PC-3 (cell line): ENCODE measurements around the gene HIP1R. TPM values are rescaled to one million over a fixed set of nuclear protein-coding genes. Genes with fewer than 3 reads are reported as not detected.
"Not testable (repeated sequence)": the region's sequence is repeated elsewhere in the genome, so short reads cannot be mapped to it uniquely, and the experiment has no call there.

Experiments used
- ATAC-seq: fragments of 200-7000 bp; cut with Tn5 transposase; 2 replicates; pipeline ENCODE4 v1.9.1; 2020; ENCODE audit warnings: mild to moderate bottlenecking, moderate library complexity
- BruUV-seq: library from RNA; stranded (reverse); fragments of 400-500 nt; replicated peaks from 2 replicates; lab custom pipeline; 2021; lab: Mats Ljungman, UMichigan
- CTCF ChIA-PET: fragments of 300-600 bp; sonication (Branson Sonifier 250); formaldehyde crosslinking; loops from one replicate; lab custom pipeline; 2022; ENCODE audit warnings: antibody characterized with exemption; lab: Charles Lee
- POLR2A ChIA-PET: fragments of 300-600 bp; sonication (Branson Sonifier 250); formaldehyde crosslinking; loops from one replicate; lab custom pipeline; 2022; ENCODE audit warnings: antibody characterized with exemption; ENCODE audit not compliant: unreplicated experiment; lab: Charles Lee
- DNase-seq: peaks from one replicate; pipeline ENCODE4 v3.0.0-alpha.2; 2015
- H2AFZ ChIP-seq: fragments of 300-600 bp; sonication (generic); 2 replicates; pipeline ENCODE4 v1.6.0; 2016; ENCODE audit warnings: antibody characterized with exemption, low read length
- H3F3A ChIP-seq: fragments of 300-600 bp; sonication (generic); one replicate; pipeline ENCODE4 v1.6.0; 2017; ENCODE audit warnings: antibody characterized with exemption, low read length, control low read depth, mild to moderate bottlenecking; ENCODE audit not compliant: unreplicated experiment
- H3K27ac ChIP-seq: fragments of 300-600 bp; sonication (generic); 2 replicates; pipeline ENCODE4 v1.5.1; 2016; ENCODE audit warnings: mild to moderate bottlenecking, low read length
- H3K27me3 ChIP-seq: fragments of 300-600 bp; sonication (generic); 2 replicates; pipeline ENCODE4 v1.6.1; 2016; ENCODE audit warnings: low read length, mixed read lengths
- H3K36me3 ChIP-seq: fragments of 300-600 bp; sonication (generic); 2 replicates; pipeline ENCODE4 v1.6.1; 2016; ENCODE audit warnings: low read depth, mixed run types, low read length, mixed read lengths
- H3K4me1 ChIP-seq: fragments of 300-600 bp; sonication (generic); 2 replicates; pipeline ENCODE4 v1.5.1; 2016; ENCODE audit warnings: low read length; ENCODE audit not compliant: insufficient read depth
- H3K4me2 ChIP-seq: fragments of 300-600 bp; sonication (generic); 2 replicates; pipeline ENCODE4 v1.6.0; 2016; ENCODE audit warnings: low read length
- H3K4me3 ChIP-seq: fragments of 300-600 bp; sonication (generic); 2 replicates; pipeline ENCODE4 v1.5.1; 2016; ENCODE audit warnings: mild to moderate bottlenecking, low read length, mixed read lengths
- H3K79me2 ChIP-seq: fragments of 300-600 bp; sonication (generic); 2 replicates; pipeline ENCODE4 v1.6.1; 2017; ENCODE audit warnings: low read length, mixed read lengths
- H3K9ac ChIP-seq: fragments of 300-600 bp; sonication (generic); 2 replicates; pipeline ENCODE4 v1.6.0; 2016; ENCODE audit warnings: mild to moderate bottlenecking, low read length
- H3K9me2 ChIP-seq: fragments of 300-600 bp; sonication (generic); replicated peaks from 2 replicates; pipeline ENCODE4 v1.6.1; 2016; ENCODE audit warnings: mixed run types, low read length, mixed read lengths
- H3K9me3 ChIP-seq: fragments of 300-600 bp; sonication (generic); 2 replicates; pipeline ENCODE4 v1.6.1; 2016; ENCODE audit warnings: low read length, mixed read lengths
- H4K20me1 ChIP-seq: fragments of 300-600 bp; sonication (generic); 2 replicates; pipeline ENCODE4 v1.6.1; 2016; ENCODE audit warnings: low read length, mixed read lengths
- EZH2 ChIP-seq: fragments of 300-600 bp; sonication (generic); IDR thresholded peaks from one replicate; pipeline ENCODE4 v1.6.1; 2017; ENCODE audit warnings: antibody characterized with exemption, mild to moderate bottlenecking, low read length; ENCODE audit not compliant: unreplicated experiment
- EZH2phosphoT487 ChIP-seq: fragments of 300-600 bp; sonication (generic); IDR thresholded peaks from 2 replicates; pipeline ENCODE4 v1.6.1; 2018; ENCODE audit warnings: mild to moderate bottlenecking, antibody characterized with exemption, low read length, borderline replicate concordance
- intact Hi-C: fragments of 100-400 bp; cut with micrococcal nuclease; formaldehyde crosslinking; loops from 2 replicates; pipeline ENCODE4 v1.9.0; 2023
- total RNA-seq: library from RNA; depleted of rRNA; stranded (reverse); fragments of >200 nt; gene quantifications from 2 replicates; pipeline ENCODE4 v1.2.3, GENCODE V29; 2014
- TF ChIP-seq, protein P1 (sequence below): fragments of 300-600 bp; sonication (generic); conservative IDR thresholded peaks from 2 replicates; pipeline ENCODE4 v1.5.1; 2017; ENCODE audit warnings: antibody characterized with exemption, low read depth, mild to moderate bottlenecking, low read length

Gene HIP1R
- total RNA-seq, 1 experiment from 2014 or later = 46.1 TPM

DNA sequence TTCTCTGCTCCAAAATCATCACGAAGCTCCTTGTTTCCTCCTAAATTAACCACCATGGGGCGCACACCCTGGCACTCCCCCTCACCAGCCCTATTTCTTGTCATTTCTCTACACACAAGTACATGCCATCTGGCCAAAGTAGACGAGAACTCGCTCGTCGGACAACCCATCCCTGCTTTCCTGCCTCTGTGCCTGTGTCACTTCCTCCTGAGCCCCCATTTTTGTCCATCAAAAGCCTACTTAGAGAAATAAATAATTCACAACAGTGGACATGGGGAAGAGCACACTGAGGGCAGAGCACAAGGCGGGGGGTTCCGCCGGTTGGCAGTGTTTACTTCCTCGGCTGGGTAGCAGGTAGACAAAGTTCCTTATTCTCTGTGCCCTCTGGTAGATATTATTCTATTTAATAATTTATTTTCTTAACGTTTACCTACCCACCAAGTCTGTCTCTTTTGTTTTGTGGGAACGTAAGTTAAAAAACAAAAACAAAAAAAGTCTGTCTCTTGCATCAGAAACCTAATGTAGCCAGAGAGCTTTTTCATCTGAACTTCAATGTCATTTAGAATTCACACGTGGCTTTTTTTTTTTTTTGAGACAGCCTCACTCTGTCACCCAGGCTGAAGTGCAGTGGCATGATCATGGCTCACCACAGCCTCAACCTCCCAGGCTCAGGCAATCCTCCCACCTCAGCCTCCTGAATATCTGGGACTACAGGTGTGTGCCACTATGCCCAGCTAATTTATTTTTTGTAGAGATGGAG is 54.7 kb downstream of the HIP1R start:
- DNase-seq (no peak), ATAC-seq (no peak)
- Histone ChIP-seq H3F3A (peaks cover 27% of the 10 kb centered on the region), H3K27ac (peak overlapping the region; percentile 90), H3K79me2 (peaks cover 99% of the 10 kb centered on the region), H3K27me3 (no peaks in the 10 kb centered on the region), H3K36me3 (no peaks in the 10 kb centered on the region), H3K9me3 (no peaks in the 10 kb centered on the region), H4K20me1 (peaks cover 18% of the 10 kb centered on the region; the same call in 1 of the 2 replicates), H2AFZ (no peak overlapping the region), H3K9ac (no peak overlapping the region), H3K4me3 (no peak overlapping the region), H3K4me1 (peaks cover 95% of the 10 kb centered on the region), H3K9me2 (no peaks in the 10 kb centered on the region), H3K4me2 (peak overlapping the region; percentile 84; the same call in 1 of the 2 replicates)
- BruUV-seq = no TSS peak
- ChIA-PET CTCF (interaction anchor here (1.4 kb wide), 1 partner anchor 29 kb away, joined by 3 read pairs; no protein-coding TSS in a partner anchor), POLR2A (interaction anchor here (1.9 kb wide), 1 partner anchor 8 kb away, joined by 16 read pairs; no protein-coding TSS in a partner anchor)
- TF ChIP-seq EZH2 = no peak
- TF ChIP-seq, protein P1, sequence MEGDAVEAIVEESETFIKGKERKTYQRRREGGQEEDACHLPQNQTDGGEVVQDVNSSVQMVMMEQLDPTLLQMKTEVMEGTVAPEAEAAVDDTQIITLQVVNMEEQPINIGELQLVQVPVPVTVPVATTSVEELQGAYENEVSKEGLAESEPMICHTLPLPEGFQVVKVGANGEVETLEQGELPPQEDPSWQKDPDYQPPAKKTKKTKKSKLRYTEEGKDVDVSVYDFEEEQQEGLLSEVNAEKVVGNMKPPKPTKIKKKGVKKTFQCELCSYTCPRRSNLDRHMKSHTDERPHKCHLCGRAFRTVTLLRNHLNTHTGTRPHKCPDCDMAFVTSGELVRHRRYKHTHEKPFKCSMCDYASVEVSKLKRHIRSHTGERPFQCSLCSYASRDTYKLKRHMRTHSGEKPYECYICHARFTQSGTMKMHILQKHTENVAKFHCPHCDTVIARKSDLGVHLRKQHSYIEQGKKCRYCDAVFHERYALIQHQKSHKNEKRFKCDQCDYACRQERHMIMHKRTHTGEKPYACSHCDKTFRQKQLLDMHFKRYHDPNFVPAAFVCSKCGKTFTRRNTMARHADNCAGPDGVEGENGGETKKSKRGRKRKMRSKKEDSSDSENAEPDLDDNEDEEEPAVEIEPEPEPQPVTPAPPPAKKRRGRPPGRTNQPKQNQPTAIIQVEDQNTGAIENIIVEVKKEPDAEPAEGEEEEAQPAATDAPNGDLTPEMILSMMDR = no peak; the same call in 1 of the 2 replicates
- TF ChIP-seq EZH2phosphoT487 = no peak
- intact Hi-C loops = loop anchor here (5.0 kb wide), 1 partner anchor 772 kb away; no protein-coding TSS in a partner anchor

DNA sequence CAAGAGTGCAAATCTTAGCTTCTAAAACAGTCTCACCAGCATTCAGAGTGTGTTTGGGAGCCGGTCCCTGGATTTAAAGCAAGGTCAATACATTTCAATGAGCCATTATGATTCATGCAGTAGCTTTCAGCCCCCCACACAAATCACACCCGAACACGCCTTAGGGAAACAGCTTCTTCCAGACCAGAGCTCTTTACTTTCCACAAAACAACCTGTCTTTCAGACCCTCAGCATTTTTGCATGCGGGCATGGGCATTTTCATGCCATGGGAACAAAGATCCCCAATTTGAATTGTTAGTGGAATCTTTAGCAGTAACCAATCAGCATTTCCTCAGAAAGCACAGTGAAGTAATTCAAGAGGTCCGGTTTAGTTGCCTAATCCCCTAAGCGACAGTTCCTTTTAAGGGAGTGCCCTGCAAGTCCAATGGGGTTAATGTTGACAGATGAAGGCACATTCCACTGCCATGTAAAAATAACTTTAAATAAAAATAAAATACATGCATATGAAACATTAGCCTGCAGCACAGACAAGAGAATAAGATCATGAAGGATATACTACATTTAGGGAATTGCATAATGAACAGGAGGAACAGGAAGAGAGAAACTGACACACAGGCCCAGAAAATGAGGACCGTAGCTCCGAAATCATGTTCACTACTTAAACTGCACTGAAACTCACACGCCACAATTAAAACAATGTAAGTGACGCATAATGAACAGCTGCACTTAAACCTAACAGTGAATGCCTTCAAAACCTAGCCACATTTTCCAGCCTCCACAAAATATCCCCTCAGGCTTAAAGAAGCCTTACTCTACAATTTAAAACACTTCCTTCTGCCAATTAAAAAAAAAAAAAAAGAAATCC is 56.6 kb downstream of the HIP1R start:
- H3K4me1 ChIP-seq = peaks cover 80% of the 10 kb centered on the region
- ATAC-seq = peak; percentile 38
- CTCF ChIA-PET = interaction anchor here (0.5 kb wide), 1 partner anchor 28 kb away, joined by 6 read pairs; no protein-coding TSS in a partner anchor
- H3K79me2 ChIP-seq = peaks cover 100% of the 10 kb centered on the region
- peaks cover 32% of the 10 kb centered on the region for H3F3A ChIP-seq
- H2AFZ ChIP-seq = no peak overlapping the region
- H3K27ac ChIP-seq = peak overlapping the region; percentile 90
- H4K20me1 ChIP-seq = peaks cover 13% of the 10 kb centered on the region; the same call in 1 of the 2 replicates
- H3K9me2 ChIP-seq = no peaks in the 10 kb centered on the region
- TF ChIP-seq EZH2 = no peak
- no peak for TF ChIP-seq EZH2phosphoT487
- TF ChIP-seq, protein P1 = no peak
- peak overlapping the region; percentile 89 for H3K4me3 ChIP-seq
- H3K9ac ChIP-seq = peak overlapping the region; percentile 99
- BruUV-seq = TSS peak; percentile 35
- peak; percentile 88 for DNase-seq
- POLR2A ChIA-PET = interaction anchor here (0.5 to 0.6 kb wide), 3 partner anchors 28 to 644 kb away, joined by 3 to 10 read pairs (median 3); no protein-coding TSS in a partner anchor
- no peaks in the 10 kb centered on the region for H3K36me3 ChIP-seq
- no peaks in the 10 kb centered on the region for H3K9me3 ChIP-seq
- H3K4me2 ChIP-seq = peak overlapping the region; percentile 84
- intact Hi-C loops = loop anchor here (5.0 kb wide), 1 partner anchor 770 kb away; no protein-coding TSS in a partner anchor
- no peaks in the 10 kb centered on the region for H3K27me3 ChIP-seq

DNA sequence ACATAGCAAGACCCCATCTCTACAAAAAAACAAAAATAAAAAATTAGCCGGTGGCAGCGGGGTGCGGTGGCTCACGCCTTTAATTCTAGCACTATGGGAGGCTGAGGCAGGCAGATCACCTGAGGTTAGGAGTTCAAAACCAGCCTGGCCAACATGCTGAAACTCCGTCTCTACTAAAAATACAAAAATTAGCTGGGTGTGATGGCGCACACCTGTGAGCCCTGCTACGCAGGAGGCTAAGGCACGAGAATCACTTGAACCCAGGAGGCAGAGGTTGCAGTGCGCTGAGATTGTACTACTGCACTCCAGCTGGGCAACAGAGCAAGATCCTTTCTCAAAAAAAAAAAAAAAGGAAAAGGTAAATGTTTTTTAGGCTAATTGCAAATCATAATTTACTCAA is 57.5 kb downstream of the HIP1R start:
- H3K79me2 ChIP-seq = peaks cover 93% of the 10 kb centered on the region
- H3K27me3 ChIP-seq, H3K9me2 ChIP-seq, H3K9me3 ChIP-seq, DNase-seq, ATAC-seq, CTCF ChIA-PET, H3K36me3 ChIP-seq, H2AFZ ChIP-seq, BruUV-seq, POLR2A ChIA-PET: not testable (repeated sequence)
- peak overlapping the region; percentile 90 for H3K27ac ChIP-seq
- peaks cover 33% of the 10 kb centered on the region for H3F3A ChIP-seq
- peak overlapping the region; percentile 84 for H3K4me2 ChIP-seq
- H4K20me1 ChIP-seq = peaks cover 13% of the 10 kb centered on the region; the same call in 1 of the 2 replicates
- peaks cover 80% of the 10 kb centered on the region for H3K4me1 ChIP-seq
- intact Hi-C loops = loop anchor here (5.0 kb wide), 1 partner anchor 770 kb away; no protein-coding TSS in a partner anchor
- H3K9ac ChIP-seq = peak overlapping the region; percentile 99
- peak overlapping the region; percentile 89 for H3K4me3 ChIP-seq
